Posterior cingulate gyrus (tissue), 11 donors: ENCODE data around the gene MPRIP.

Experiments
- DNase-seq, 10 donors: peaks; one replicate each; pipeline versions ENCODE4 v3.0.0 to v3.0.0-alpha.2; 2020 to 2021; ENCODE audit warnings: mixed read lengths in 3 of 10
- intact Hi-C: fragments of 100-400 bp; cut with DNase I; formaldehyde crosslinking; loops from one replicate; pipeline ENCODE4 v1.15.1; 2023

The MPRIP gene

GRCh38 chr17:17027442-17028058, 14.7 kb upstream of the MPRIP start:
- peak in 1 of 10 donors; percentile 4 for DNase-seq
- intact Hi-C loops: no loop called here

- intact Hi-C loops: no loop called here
- peak in 2 of 10 donors; percentile 73 to 88 for DNase-seq
Measured at GRCh38 chr17:17028059-17028877, 14.0 kb upstream of the MPRIP start.

DNA sequence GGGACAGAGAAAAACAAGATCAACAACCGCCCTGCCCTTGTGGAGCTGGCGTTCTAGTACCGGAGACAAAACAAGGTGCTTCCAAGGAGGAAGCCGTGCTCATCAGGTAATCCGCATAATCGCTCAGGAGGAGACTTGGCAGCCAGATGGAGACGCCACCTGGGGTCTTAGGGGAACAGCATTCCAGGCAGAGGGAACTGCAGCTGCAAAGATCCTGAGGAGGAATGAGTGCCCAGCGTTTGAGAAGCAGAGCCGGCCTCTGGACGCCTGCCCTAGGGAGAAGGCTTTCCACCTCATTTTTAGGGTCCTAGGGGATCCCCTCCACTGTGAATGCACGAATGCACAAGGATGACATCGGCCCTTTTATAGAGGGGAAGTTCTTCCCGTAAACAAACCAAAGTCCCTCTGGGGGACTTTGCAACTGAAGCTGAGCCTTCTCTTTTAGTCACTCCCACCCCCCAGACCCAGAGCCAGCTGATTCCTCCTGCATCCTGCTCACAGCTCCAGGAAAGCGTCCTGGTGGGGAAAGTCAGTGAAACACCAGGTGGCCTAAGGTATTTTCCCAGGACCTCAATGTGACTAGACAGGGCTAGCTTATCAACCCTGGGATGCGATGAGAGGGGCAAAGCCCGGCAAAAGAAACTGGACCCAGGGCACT, 13.2 kb upstream of the MPRIP start:
- peak in 2 of 10 donors; percentile 17 to 74 for DNase-seq
- intact Hi-C loops: no loop called here

DNA sequence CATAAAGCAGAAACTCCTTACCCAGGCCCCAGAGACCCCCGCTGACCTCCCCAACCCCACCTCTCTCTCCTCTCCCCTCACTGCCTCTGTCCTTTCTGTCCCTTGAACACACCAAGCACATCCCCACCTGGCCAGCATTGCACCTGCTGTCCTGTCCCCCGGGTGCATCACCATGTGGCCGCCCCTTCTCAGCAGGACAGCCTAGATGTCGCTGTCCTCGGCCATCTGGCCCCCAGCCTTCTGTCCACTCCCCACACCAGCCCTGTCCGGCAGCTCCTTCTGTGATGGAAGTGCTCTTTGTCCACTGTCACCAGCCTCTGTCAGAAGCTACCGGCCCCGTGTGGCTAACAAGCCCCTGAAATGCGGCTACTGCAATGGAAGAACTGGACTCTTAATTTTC, 12.3 kb upstream of the MPRIP start:
- DNase-seq: peak in 2 of 10 donors; percentile 29 to 83
- intact Hi-C loops: no loop called here

DNA sequence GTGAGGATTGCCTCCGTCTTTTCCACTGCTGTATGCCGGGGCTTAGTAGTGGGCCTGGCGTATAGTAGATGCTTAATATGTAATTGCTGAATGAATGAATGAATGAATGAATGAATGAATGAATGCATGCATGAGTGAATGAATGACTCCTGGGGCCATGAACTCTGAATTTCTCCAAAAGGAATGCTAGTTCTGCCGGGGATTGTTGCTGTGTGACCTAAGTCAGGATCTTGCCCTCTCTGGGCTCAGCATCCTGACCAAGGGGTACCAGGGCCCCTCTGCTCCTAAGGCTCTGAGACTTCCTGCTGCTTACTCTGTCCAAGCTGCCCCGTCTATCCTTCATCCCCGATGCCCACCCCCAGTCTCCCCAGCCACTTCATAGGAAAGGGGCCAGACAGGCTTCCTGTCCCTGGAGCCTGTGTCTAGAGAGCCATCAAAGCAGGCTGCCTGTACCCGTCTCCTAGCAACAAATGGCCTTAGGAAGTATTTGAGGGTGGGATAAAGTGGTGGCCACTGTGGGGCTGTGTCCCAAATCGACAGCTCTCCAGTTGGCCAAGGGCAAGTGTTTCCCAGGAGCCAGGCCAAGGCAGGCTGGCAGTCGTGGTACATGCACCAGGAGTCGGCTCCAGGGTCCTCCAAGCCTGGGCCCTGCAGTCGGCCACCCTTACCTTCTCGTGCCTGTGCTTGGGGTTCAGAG, 11.6 kb upstream of the MPRIP start:
- intact Hi-C loops: no loop called here
- peak in 3 of 10 donors; percentile 45 to 79 (median 66) for DNase-seq

DNA sequence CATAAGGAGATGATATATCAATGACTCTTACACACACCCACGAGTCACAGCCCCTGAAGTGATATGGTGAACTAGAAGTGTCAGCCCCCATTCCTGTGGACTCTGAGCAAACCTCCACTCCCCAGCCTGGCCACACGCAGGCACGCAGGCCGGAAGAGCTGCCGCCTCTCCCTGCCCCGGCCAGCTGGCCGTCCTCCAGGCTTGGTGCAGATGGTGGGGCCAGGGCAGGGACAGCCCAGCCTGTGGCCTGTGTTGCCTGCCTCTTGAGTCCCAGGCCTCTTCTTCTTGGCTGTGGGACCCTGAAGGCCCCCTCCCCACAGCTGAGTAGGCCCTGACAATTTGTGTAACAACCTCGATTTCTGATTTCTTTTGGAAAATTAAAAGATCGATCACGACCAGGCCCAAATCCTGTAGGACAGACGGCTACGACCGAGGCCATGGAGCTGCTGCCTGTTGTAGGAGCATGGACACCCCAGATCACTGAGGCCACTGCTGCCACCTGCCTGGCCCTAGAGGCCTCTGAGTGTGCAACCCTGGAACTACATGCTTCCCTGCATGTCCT, 10.0 kb upstream of the MPRIP start:
- intact Hi-C loops: no loop called here
- DNase-seq: peak; percentile 49 to 95 (median 69)

- intact Hi-C loops: no loop called here
- DNase-seq: peak in 1 of 10 donors; percentile 3
Measured at GRCh38 chr17:17033466-17033865, 8.8 kb upstream of the MPRIP start.

GRCh38 chr17:17034026-17034425, 8.2 kb upstream of the MPRIP start:
- intact Hi-C loops: no loop called here
- no peak for DNase-seq

DNA sequence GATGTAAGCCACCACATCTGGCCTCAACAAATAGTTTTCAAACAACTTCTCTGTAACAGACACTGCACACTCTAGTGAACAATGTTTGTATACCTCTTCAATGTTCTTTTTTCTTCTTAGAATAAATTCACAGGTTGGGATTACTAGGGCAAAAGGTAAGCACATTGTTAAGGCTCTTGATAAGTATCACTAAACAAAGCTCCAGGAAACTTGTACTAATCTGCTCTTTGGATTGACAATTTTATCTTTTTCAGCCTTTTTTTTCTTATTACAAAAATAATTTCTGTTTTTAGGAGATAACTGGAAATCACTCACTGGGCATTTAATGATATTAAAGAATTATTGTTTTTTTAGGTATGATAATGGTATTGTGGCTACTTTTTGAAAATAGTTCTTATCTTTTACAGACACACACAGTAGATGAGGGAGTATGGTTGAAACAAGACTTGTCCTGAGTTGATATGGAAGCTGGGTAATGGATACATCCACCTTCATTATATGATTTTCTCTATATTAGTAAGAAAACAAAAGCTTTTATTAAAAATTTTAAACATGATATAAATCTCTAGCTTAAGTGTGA, 7.7 kb upstream of the MPRIP start:
- intact Hi-C loops: no loop called here
- DNase-seq: no peak

GRCh38 chr17:17035490-17035889, 6.8 kb upstream of the MPRIP start:
- DNase-seq: peak in 2 of 10 donors; percentile 42 to 76
- intact Hi-C loops: no loop called here

GRCh38 chr17:17035920-17036523, 6.2 kb upstream of the MPRIP start:
- intact Hi-C loops: no loop called here
- peak in 1 of 10 donors; percentile 22 for DNase-seq

DNA sequence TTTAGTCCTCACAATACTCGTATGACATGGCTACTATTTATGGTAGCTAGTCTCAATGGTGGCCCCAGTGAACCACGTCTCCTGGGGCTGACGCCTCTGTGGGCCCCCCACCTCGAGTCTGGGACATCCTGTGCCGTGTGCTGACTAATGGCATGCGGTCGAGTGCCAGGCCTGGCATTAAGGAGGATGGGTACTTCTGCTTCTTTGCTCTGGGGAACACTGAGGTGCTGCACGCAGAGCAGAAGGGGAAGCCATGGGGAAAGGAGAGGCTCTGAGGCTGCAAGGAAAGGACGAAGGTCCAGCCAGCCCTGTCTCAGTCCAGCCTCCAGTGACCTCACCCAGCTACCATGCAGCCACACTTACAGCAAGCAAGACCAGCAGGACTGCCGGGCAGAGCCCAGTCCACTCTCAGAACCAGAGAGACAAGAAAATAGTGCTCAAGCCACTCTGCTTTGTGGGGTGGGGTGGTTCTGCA, 5.7 kb upstream of the MPRIP start:
- peak in 3 of 10 donors; percentile 25 to 63 (median 52) for DNase-seq
- intact Hi-C loops: no loop called here

GRCh38 chr17:17039911-17040310, 2.3 kb upstream of the MPRIP start:
- intact Hi-C loops: loop anchor here (5.0 kb wide), 1 partner anchor 107 kb away; no protein-coding TSS in a partner anchor
- DNase-seq: peak in 2 of 10 donors; percentile 59 to 62

- intact Hi-C loops: loop anchor here (5.0 kb wide), 1 partner anchor 106 kb away; no protein-coding TSS in a partner anchor
- DNase-seq: peak in 8 of 10 donors; percentile 47 to 94 (median 72)
Measured at GRCh38 chr17:17041018-17041521, 1.2 kb upstream of the MPRIP start.

DNA sequence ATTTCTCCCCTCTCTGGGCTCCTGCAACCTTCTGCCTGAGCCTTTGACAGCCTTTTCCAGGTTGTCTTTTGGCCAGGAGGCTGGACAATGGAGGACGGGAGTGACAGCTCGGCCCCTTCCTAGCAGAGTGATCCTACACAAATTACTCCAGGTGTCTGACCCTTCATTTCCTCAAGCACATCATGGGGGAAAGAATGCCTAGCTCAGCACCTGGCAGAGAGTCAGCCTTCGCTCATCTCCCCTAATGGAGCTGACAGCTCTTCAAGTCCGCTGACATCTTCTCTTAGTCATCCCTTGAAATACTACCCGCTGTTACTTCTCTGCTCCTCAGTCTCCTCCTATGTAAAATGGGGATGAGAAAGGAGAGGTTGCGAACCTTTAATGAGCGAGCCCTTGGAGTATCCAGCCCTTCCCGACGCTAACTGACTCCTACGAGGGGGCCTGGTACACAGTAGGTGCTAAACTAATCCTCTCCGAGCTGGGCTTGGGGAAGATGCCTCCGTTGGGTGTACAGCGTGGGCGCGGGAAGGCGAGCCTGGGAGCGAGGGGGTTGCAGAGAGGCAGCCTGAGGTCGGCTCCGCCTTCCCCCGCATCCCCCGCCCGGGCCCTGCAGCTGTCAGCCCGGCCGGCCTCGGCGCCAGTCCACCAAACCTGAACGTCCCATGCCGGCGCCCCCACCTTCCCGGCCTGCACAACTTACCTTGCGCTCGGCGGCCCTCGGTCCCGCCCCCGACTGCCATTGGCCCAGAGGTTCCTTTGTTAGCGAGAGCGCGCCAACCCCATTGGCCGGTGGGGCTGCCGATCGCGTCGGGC, 480 bp upstream of the MPRIP start:
- intact Hi-C loops: loop anchor here (5.0 kb wide), 1 partner anchor 106 kb away; no protein-coding TSS in a partner anchor
- peak; percentile 97 to 100 (median 99) for DNase-seq

GRCh38 chr17:17042851-17043460, 699 bp downstream of the MPRIP start:
- DNase-seq: peak in 2 of 10 donors; percentile 84 to 88
- intact Hi-C loops: loop anchor here (5.0 kb wide), 1 partner anchor 104 kb away; no protein-coding TSS in a partner anchor

- intact Hi-C loops: loop anchor here (5.0 kb wide), 1 partner anchor 104 kb away; no protein-coding TSS in a partner anchor
- peak in 2 of 10 donors; percentile 70 to 74 for DNase-seq
Measured at GRCh38 chr17:17043461-17044271, 1.4 kb downstream of the MPRIP start.
